ENCODE results near the gene DNAJB5.

GRCh38 chr9:34948451-34948850 lies 41.1 kb upstream of the DNAJB5 start:
- TF ChIP-seq POLR2A (IDR thresholded peaks at IDR 0.05; ENCODE audit: low read depth, low read length) (no peak), POLR2AphosphoS5 (IDR thresholded peaks at IDR 0.05; ENCODE audit: low read depth, low read length) (no peak), TAF1 (IDR thresholded peaks at IDR 0.05; ENCODE audit: low read depth, low read length) (no peak), SPI1 (IDR thresholded peaks at IDR 0.05; ENCODE audit: low read depth, low read length) (no peak), PAX5 (IDR thresholded peaks at IDR 0.05; ENCODE audit: insufficient read depth, low read length, severe bottlenecking) (no peak)

All from GM12891 (cell line).